ENCODE measurements around the gene SEMA4C. TPM values are rescaled to one million over a fixed set of nuclear protein-coding genes. Genes with fewer than 3 reads are reported as not detected.
A peak's percentile ranks its signal among the peaks of the same experiment; 100 is the strongest.
"Not testable (repeated sequence)": the region's sequence is repeated elsewhere in the genome, so short reads cannot be mapped to it uniquely, and the experiment has no call there.

SEMA4C gene
- total RNA-seq, 1 experiment from 2014 or later, result 23.4 TPM

DNA sequence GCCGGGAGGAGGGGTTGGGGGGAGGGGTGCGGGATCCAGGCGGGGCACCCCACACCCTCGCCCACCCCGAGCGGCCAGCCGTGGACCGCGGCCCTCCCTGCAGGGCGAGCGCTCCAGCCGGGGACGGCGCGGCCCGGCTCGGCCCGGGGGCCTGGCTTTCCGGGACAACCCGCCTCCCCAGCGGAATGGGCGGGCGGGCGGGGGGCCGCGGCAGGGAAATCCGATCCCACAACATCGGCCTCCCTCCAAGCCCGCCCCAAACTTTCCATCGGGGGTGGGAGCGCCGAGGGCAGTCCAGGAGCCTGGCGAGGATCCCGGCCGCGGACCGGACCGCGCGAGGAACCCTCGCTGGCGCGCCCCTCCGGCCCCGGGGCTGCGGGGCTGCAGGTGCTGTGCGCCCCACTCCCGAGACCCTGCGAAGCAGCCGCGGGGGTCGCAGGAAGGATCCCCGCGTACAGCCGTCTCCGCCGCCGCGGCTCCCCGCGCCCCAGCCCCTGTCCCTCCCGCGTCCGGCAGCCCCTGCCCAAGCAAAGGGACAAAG lies 529 bp downstream of the SEMA4C start:
- peak; percentile 41 to 65 for DNase-seq (ENCODE audit: low read depth in 1 of 2, low spot score in 2 of 2)
- Histone ChIP-seq H3K4me3 (peak overlapping the region; percentile 87), H3K27ac (peak overlapping the region; percentile 83), H3K27me3 (replicated peaks) (peaks cover 4% of the 10 kb centered on the region; the same call in 1 of the 2 replicates), H3K4me1 (replicated peaks) (peaks cover 24% of the 10 kb centered on the region), H3K9me3 (replicated peaks) (0 out of 2 replicates have a peak, but pooled peaks cover 4% of the 10 kb centered on the region), H3K36me3 (peaks cover 44% of the 10 kb centered on the region)

DNA sequence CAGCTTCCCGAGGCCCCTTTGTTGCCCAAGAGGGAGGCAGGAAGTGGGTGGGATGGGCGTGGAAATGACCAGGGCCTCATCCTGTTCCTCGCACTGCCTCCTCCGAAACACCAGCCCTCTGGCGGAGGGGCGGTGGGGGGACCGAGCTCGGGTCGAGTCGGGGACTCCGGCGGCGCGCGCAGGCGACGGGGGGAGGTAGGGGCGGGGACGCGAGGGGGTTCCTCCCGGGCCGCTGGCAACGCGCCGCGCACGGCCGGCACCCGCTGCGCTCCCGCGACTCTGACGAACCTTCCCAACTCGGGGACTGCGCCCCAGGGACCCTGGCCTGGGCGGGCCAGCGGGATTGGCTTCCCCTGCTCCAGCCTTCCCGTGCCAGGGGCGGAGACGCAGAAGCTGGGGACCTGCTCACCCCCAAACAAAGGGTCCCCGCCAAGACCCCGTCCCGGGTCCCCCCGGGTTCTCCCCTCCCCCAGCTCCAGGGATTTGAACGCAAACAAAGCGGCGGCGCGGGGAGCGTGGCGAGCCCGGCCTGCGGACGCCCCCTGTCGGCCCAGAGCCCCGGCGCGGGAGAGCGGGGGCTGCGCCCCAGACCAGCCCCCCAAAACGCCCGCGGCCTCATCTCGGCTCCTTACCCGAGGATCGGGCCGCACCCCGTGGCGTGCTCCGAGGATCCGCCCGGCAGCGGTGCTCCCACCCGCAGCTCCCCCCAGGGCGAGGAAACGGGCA lies 1.2 kb downstream of the SEMA4C start:
- 0 out of 2 replicates have a peak, but pooled peaks cover 4% of the 10 kb centered on the region for H3K9me3 ChIP-seq (replicated peaks)
- DNase-seq (ENCODE audit: low read depth in 1 of 2, low spot score in 2 of 2), result peak; percentile 80 to 94
- H3K27me3 ChIP-seq (replicated peaks), result peaks cover 4% of the 10 kb centered on the region; the same call in 1 of the 2 replicates
- peaks cover 50% of the 10 kb centered on the region for H3K36me3 ChIP-seq
- peak overlapping the region; percentile 83 for H3K27ac ChIP-seq
- peaks cover 24% of the 10 kb centered on the region for H3K4me1 ChIP-seq (replicated peaks)
- H3K4me3 ChIP-seq, result peak overlapping the region; percentile 87

- peak overlapping the region; percentile 87 for H3K4me3 ChIP-seq
- peaks cover 4% of the 10 kb centered on the region; the same call in 1 of the 2 replicates for H3K27me3 ChIP-seq (replicated peaks)
- H3K27ac ChIP-seq, result peak overlapping the region; percentile 83
- H3K36me3 ChIP-seq, result peaks cover 58% of the 10 kb centered on the region
- DNase-seq (ENCODE audit: low read depth in 1 of 2, low spot score in 2 of 2), result peak; percentile 33 to 43
- peaks cover 31% of the 10 kb centered on the region for H3K4me1 ChIP-seq (replicated peaks)
- H3K9me3 ChIP-seq (replicated peaks), result 0 out of 2 replicates have a peak, but pooled peaks cover 4% of the 10 kb centered on the region
Measured at GRCh38 chr2:96867756-96868554, 1.9 kb downstream of the SEMA4C start.

DNA sequence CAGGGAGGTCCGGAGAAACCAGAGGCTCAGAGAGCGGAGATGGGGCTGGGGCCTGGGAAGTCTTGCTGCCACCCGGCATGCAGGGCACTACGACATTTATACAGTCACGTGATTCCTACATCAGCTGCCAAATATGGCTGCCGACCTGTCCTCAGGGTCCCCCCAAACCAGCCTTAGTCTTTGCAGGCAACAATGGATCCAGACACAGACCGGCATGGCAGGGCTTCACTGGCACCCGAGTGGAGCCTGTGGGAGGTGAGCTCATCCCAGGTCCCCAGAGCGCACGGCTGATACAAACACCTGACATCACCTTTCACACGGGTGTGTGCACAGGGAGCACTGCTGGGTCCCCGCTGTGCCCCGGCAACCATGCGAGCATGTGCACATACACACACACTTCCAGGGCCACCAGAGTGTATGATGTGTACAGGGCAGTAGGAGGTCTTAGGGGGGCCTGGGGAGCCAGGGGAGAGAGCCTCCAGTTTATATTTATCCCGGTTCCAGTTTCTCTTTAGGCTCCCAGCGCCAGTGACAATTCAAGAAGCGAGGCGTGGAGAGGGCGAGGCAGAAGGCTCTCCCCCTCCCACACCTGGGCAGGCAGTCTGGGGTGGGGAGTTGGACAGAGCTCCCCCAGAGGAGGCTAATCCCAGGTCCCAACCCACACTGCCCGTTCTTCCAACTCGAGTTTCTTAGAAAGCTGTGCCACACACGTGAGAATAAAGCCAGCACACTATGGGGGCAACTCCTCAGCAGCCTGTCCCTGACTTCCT lies 2.7 kb downstream of the SEMA4C start:
- H3K9me3 ChIP-seq (replicated peaks), result 0 out of 2 replicates have a peak, but pooled peaks cover 4% of the 10 kb centered on the region
- no peak for DNase-seq (ENCODE audit: low read depth in 1 of 2, low spot score in 2 of 2)
- H3K27ac ChIP-seq, result no peak overlapping the region
- peaks cover 32% of the 10 kb centered on the region for H3K4me1 ChIP-seq (replicated peaks)
- peaks cover 4% of the 10 kb centered on the region; the same call in 1 of the 2 replicates for H3K27me3 ChIP-seq (replicated peaks)
- peaks cover 64% of the 10 kb centered on the region for H3K36me3 ChIP-seq
- H3K4me3 ChIP-seq, result peak overlapping the region; percentile 87

DNA sequence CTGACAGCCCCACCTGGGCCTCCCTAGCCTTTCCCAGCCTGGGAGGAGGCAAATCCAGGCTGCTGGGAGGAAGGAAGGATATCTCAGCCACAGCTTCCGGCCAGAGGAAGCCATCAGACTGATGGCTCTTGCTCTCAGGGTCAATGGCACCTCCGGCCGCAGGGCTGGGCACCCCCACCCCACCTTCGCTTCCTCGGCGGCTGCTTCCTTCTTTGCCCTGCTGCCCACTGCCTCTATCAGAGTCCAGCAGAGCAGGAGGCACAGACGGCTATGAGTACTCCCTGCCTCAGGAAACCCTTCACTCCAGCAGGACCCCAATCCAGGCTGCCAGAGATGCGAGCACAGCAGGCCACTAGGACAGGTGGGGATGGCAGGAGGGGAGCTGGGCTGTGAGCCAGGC lies 3.3 kb downstream of the SEMA4C start:
- H3K4me3 ChIP-seq, result no peak overlapping the region
- DNase-seq (ENCODE audit: low read depth in 1 of 2, low spot score in 2 of 2), result peak in 1 of 2 experiments; percentile 41
- H3K36me3 ChIP-seq, result peaks cover 69% of the 10 kb centered on the region
- H3K4me1 ChIP-seq (replicated peaks), result peaks cover 32% of the 10 kb centered on the region
- peaks cover 4% of the 10 kb centered on the region; the same call in 1 of the 2 replicates for H3K27me3 ChIP-seq (replicated peaks)
- H3K27ac ChIP-seq, result no peak overlapping the region
- 0 out of 2 replicates have a peak, but pooled peaks cover 4% of the 10 kb centered on the region for H3K9me3 ChIP-seq (replicated peaks)

DNA sequence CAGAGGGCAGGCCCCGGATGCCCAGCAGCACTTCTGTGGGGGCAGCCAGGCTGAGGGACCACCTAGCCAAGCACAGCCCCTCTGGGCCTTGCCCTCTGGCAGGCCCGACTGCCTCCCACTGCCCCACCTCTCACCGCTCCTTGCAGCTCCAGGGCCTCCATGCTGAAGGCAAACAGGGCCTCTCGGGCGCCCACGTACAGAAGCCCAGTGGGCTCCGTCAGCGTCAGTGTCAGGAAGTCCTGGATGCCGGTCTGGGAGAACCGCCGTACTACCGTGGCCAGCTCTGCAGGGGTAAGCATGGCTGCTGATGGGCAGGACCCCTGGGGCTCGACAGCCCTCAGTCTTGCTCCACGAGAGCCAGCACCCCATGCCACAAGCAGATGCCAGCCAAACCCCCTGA lies 3.7 kb downstream of the SEMA4C start:
- Histone ChIP-seq H3K27ac (no peak overlapping the region), H3K4me3 (no peak overlapping the region), H3K9me3 (replicated peaks) (0 out of 2 replicates have a peak, but pooled peaks cover 4% of the 10 kb centered on the region), H3K4me1 (replicated peaks) (peaks cover 32% of the 10 kb centered on the region), H3K27me3 (replicated peaks) (peaks cover 4% of the 10 kb centered on the region; the same call in 1 of the 2 replicates), H3K36me3 (peaks cover 74% of the 10 kb centered on the region)
- no peak for DNase-seq (ENCODE audit: low read depth in 1 of 2, low spot score in 2 of 2)

DNA sequence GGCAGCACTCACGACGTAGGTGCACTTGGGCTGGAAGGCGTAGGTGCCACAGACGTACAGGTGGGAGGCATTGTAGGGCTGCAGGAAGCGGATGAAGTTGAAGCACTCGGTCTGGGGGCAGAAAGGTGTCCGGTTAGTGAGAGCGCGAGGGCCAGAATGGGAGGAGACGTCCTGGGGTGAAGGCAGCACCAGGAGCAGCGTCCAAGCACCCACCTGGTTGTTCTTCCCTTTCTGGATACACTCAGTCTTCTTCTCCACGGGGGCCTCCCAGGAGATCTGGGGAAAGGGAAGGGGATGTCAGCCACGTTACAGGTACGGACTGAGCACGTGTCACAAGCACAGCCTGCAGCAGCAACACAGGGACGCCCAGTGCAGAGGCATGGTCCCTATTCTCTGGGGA lies 4.2 kb downstream of the SEMA4C start:
- peaks cover 32% of the 10 kb centered on the region for H3K4me1 ChIP-seq (replicated peaks)
- H3K4me3 ChIP-seq, result no peak overlapping the region
- DNase-seq (ENCODE audit: low read depth in 1 of 2, low spot score in 2 of 2), result no peak
- 0 out of 2 replicates have a peak, but pooled peaks cover 4% of the 10 kb centered on the region for H3K9me3 ChIP-seq (replicated peaks)
- H3K27me3 ChIP-seq (replicated peaks), result peaks cover 3% of the 10 kb centered on the region; the same call in 1 of the 2 replicates
- no peak overlapping the region for H3K27ac ChIP-seq
- peaks cover 79% of the 10 kb centered on the region for H3K36me3 ChIP-seq

DNA sequence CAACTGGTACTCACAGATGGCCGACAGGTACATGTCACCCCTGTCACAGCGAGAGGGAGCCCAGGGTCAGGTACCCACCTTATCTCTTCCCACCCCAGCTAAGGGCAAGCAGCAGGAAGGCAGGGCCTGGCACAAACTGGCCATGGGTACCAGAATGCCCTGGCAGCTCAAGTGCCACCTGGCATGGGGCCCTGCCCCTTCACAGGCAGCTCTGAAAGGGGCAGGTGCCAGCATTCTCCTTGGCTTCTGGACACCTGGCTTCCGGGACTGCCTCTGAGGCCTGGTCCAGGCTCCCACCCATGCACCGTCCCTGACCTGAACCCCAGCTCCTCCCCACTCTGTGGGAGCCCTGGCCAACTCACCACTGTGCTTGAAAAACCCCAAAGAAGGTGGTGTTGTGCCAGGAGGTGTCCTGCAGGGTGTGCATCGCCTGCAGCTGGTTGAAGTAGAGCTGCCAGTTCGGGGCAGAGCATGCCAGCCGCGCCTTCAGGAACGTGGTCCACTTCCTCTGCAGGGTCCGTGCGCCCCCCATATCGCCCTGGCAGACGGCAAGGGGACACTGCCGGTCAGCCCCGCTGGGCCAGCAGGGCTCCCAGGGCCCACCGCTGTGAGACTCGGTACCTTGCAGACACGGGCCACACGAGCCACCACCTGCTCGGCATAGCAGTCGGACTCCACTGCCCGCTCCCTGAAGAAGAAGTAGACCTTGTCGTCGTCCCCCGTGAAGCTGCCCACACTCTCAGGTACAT lies 5.4 kb downstream of the SEMA4C start:
- peaks cover 23% of the 10 kb centered on the region for H3K4me1 ChIP-seq (replicated peaks)
- peaks cover 83% of the 10 kb centered on the region for H3K36me3 ChIP-seq

GRCh38 chr2:96863575-96864342 lies 6.1 kb downstream of the SEMA4C start:
- H3K27me3 ChIP-seq (replicated peaks), result no peaks in the 10 kb centered on the region
- peaks cover 80% of the 10 kb centered on the region for H3K36me3 ChIP-seq
- peaks cover 25% of the 10 kb centered on the region for H3K4me1 ChIP-seq (replicated peaks)
- H3K9me3 ChIP-seq (replicated peaks), result peaks cover under 1% of the 10 kb centered on the region; the same call in 1 of the 2 replicates
- DNase-seq (ENCODE audit: low read depth in 1 of 2, low spot score in 2 of 2), result no peak
- no peak overlapping the region for H3K4me3 ChIP-seq
- H3K27ac ChIP-seq, result no peak overlapping the region

More for the DNA sequence above, 5.4 kb downstream of the SEMA4C start:
- Histone ChIP-seq H3K9me3 (replicated peaks) (0 out of 2 replicates have a peak, but pooled peaks cover 4% of the 10 kb centered on the region), H3K27ac (no peak overlapping the region), H3K4me3 (no peak overlapping the region), H3K27me3 (replicated peaks) (no peaks in the 10 kb centered on the region; the same call in 1 of the 2 replicates)
- DNase-seq (ENCODE audit: low read depth in 1 of 2, low spot score in 2 of 2), result no peak

- not testable (repeated sequence) for H3K9me3 ChIP-seq (replicated peaks); H3K27ac ChIP-seq; H3K4me3 ChIP-seq; H3K27me3 ChIP-seq (replicated peaks)
- DNase-seq (ENCODE audit: low read depth in 1 of 2, low spot score in 2 of 2), result peak in 1 of 2 experiments; percentile 19
- Histone ChIP-seq H3K36me3 (peaks cover 80% of the 10 kb centered on the region), H3K4me1 (replicated peaks) (peaks cover 28% of the 10 kb centered on the region)
Measured at GRCh38 chr2:96863056-96863455, 6.8 kb downstream of the SEMA4C start.

- DNase-seq (ENCODE audit: low read depth in 1 of 2, low spot score in 2 of 2), result no peak
- Histone ChIP-seq H3K36me3 (peaks cover 66% of the 10 kb centered on the region), H3K9me3 (replicated peaks) (no peaks in the 10 kb centered on the region; the same call in 1 of the 2 replicates), H3K4me1 (replicated peaks) (peaks cover 28% of the 10 kb centered on the region), H3K4me3 (no peak overlapping the region), H3K27ac (no peak overlapping the region), H3K27me3 (replicated peaks) (no peaks in the 10 kb centered on the region)
Measured at GRCh38 chr2:96861074-96861473, 8.8 kb downstream of the SEMA4C start.

Data from SJSA1 (cell line).